Left kidney (tissue), 1 donor: Measurements from ENCODE around the gene SLC9A9. TPM values are rescaled to one million over a fixed set of nuclear protein-coding genes. Genes with fewer than 3 reads are reported as not detected.

Experiments used
- polyA plus RNA-seq: library from polyadenylated mRNA; unstranded; fragments of 120-200 nt; gene quantifications from one replicate; pipeline ENCODE4 v1.2.1, GENCODE V29; 2013; ENCODE audit not compliant: insufficient read length

Gene SLC9A9
- polyA plus RNA-seq, 1 donor = 5.9 TPM

Other genes with a start within 250 kb of the SLC9A9 start
- gene DIPK2A, start 123.4 kb upstream of the SLC9A9 start, polyA plus RNA-seq = 42.9 TPM